OCI-LY7 (cell line): ENCODE results near the gene SRCIN1. TPM values are rescaled to one million over a fixed set of nuclear protein-coding genes. Genes with fewer than 3 reads are reported as not detected.

Experiments
- BruUV-seq: library from RNA; stranded (reverse); fragments of 400-500 nt; replicated peaks from 2 replicates; lab custom pipeline; 2021; lab: Mats Ljungman, UMichigan
- CTCF ChIA-PET: fragments of 300-600 bp; sonication (Branson Sonifier 250); formaldehyde crosslinking; loops from one replicate; lab custom pipeline; 2022; ENCODE audit warnings: antibody characterized with exemption; ENCODE audit not compliant: unreplicated experiment; lab: Charles Lee
- POLR2A ChIA-PET: fragments of 300-600 bp; sonication (Branson Sonifier 250); formaldehyde crosslinking; loops from one replicate; lab custom pipeline; 2022; ENCODE audit warnings: antibody characterized with exemption; lab: Charles Lee
- DNase-seq: peaks from one replicate; pipeline ENCODE4 v3.0.0-alpha.2; 2015; ENCODE audit warnings: low spot score
- H2AFZ ChIP-seq: fragments of 200-600 bp; sonication (generic), shearing (Covaris generic); 2 replicates; pipeline ENCODE4 v1.6.1; 2014; ENCODE audit warnings: mild to moderate bottlenecking, antibody characterized with exemption, low read length, moderate library complexity
- H3K27ac ChIP-seq: fragments of 200-600 bp; sonication (generic); 2 replicates; pipeline ENCODE4 v1.5.1; 2014; ENCODE audit warnings: mixed run types, low read depth, mild to moderate bottlenecking, moderate library complexity, low read length, inconsistent platforms; ENCODE audit not compliant: poor library complexity, severe bottlenecking
- H3K36me3 ChIP-seq: fragments of 200-600 bp; sonication (generic); 2 replicates; pipeline ENCODE4 v1.6.1; 2014; ENCODE audit warnings: mild to moderate bottlenecking, antibody characterized with exemption, low read length, moderate library complexity, mixed read lengths; ENCODE audit not compliant: insufficient read depth
- H3K4me1 ChIP-seq: fragments of 200-600 bp; sonication (generic); 2 replicates; pipeline ENCODE4 v1.5.1; 2014; ENCODE audit warnings: mild to moderate bottlenecking, low read length; ENCODE audit not compliant: insufficient read depth, poor library complexity, severe bottlenecking
- H3K4me2 ChIP-seq: fragments of 200-600 bp; sonication (generic); 2 replicates; pipeline ENCODE4 v1.6.1; 2014; ENCODE audit warnings: mild to moderate bottlenecking, low read length
- H3K4me3 ChIP-seq: fragments of 200-600 bp; sonication (generic); 2 replicates; pipeline ENCODE4 v1.5.1; 2014; ENCODE audit warnings: mild to moderate bottlenecking, low read depth, low read length; ENCODE audit not compliant: poor library complexity, severe bottlenecking
- H3K79me2 ChIP-seq: fragments of 200-600 bp; sonication (generic); 2 replicates; pipeline ENCODE4 v1.6.1; 2016; ENCODE audit warnings: low read depth, mild to moderate bottlenecking, low read length, moderate library complexity, mixed read lengths; ENCODE audit not compliant: insufficient read depth
- H3K9me2 ChIP-seq: fragments of 200-600 bp; sonication (generic); 2 replicates; pipeline ENCODE4 v1.6.1; 2016; ENCODE audit warnings: mild to moderate bottlenecking, low read length, mixed read lengths; ENCODE audit not compliant: insufficient read depth
- H3K9me3 ChIP-seq: fragments of 200-600 bp; sonication (generic); 2 replicates; pipeline ENCODE4 v1.6.1; 2014; ENCODE audit warnings: mild to moderate bottlenecking, mixed run types, low read length, mixed read lengths
- H4K20me1 ChIP-seq: fragments of 200-600 bp; sonication (generic); 2 replicates; pipeline ENCODE4 v1.6.1; 2014; ENCODE audit warnings: mild to moderate bottlenecking, antibody characterized with exemption, low read length, moderate library complexity, mixed read lengths; ENCODE audit not compliant: insufficient read depth
- EZH2phosphoT487 ChIP-seq: fragments of 200-600 bp; sonication (generic); IDR thresholded peaks from 2 replicates; pipeline ENCODE4 v1.6.1; 2018; ENCODE audit warnings: low read depth, borderline replicate concordance, mild to moderate bottlenecking, mixed run types, antibody characterized with exemption, low read length, moderate library complexity, mixed read lengths
- intact Hi-C: fragments of 100-400 bp; cut with micrococcal nuclease; formaldehyde crosslinking; loops from one replicate; pipeline ENCODE4 v1.10.0; 2022; ENCODE audit not compliant: unreplicated experiment
- total RNA-seq, 2 experiments: library from RNA; depleted of rRNA in 1 of 2; stranded (reverse); fragments of >200 nt in 1 of 2; shearing (Covaris generic) in 1 of 2; gene quantifications; 2 replicates each; pipeline ENCODE4 v1.2.3, GENCODE V29; 2014 to 2022
- TF ChIP-seq, protein P1 (sequence below): fragments of 200-600 bp; sonication (generic); conservative IDR thresholded peaks from 2 replicates; pipeline ENCODE4 v1.5.1; 2014; ENCODE audit warnings: mild to moderate bottlenecking, antibody characterized with exemption, low read length, moderate library complexity, mixed read lengths

The SRCIN1 gene
- total RNA-seq, 2 experiments from 2014 or later = 1.5 to 4.6 TPM

GRCh38 chr17:38587947-38588787 is 17.6 kb downstream of the SRCIN1 start:
- no peaks in the 10 kb centered on the region for H3K9me2 ChIP-seq
- TF ChIP-seq EZH2phosphoT487 = no peak
- TF ChIP-seq, protein P1, sequence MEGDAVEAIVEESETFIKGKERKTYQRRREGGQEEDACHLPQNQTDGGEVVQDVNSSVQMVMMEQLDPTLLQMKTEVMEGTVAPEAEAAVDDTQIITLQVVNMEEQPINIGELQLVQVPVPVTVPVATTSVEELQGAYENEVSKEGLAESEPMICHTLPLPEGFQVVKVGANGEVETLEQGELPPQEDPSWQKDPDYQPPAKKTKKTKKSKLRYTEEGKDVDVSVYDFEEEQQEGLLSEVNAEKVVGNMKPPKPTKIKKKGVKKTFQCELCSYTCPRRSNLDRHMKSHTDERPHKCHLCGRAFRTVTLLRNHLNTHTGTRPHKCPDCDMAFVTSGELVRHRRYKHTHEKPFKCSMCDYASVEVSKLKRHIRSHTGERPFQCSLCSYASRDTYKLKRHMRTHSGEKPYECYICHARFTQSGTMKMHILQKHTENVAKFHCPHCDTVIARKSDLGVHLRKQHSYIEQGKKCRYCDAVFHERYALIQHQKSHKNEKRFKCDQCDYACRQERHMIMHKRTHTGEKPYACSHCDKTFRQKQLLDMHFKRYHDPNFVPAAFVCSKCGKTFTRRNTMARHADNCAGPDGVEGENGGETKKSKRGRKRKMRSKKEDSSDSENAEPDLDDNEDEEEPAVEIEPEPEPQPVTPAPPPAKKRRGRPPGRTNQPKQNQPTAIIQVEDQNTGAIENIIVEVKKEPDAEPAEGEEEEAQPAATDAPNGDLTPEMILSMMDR = no peak
- ChIA-PET POLR2A (no interaction called here), CTCF (no interaction called here)
- H3K79me2 ChIP-seq = no peaks in the 10 kb centered on the region
- no TSS peak for BruUV-seq
- intact Hi-C loops = no loop called here
- H3K36me3 ChIP-seq = no peaks in the 10 kb centered on the region
- H2AFZ ChIP-seq = no peak overlapping the region
- H3K9me3 ChIP-seq = no peaks in the 10 kb centered on the region
- DNase-seq = peak; percentile 34
- no peak overlapping the region for H3K4me2 ChIP-seq
- H3K27ac ChIP-seq = no peak overlapping the region
- peaks cover 49% of the 10 kb centered on the region for H3K4me1 ChIP-seq
- no peaks in the 10 kb centered on the region for H4K20me1 ChIP-seq
- H3K4me3 ChIP-seq = no peak overlapping the region

- TF ChIP-seq, protein P1 = no peak
- TF ChIP-seq EZH2phosphoT487 = no peak
- no TSS peak for BruUV-seq
- H3K4me1 ChIP-seq = peaks cover 40% of the 10 kb centered on the region
- H3K27ac ChIP-seq = no peak overlapping the region
- DNase-seq = no peak
- H4K20me1 ChIP-seq = no peaks in the 10 kb centered on the region
- intact Hi-C loops = no loop called here
- ChIA-PET CTCF (no interaction called here), POLR2A (no interaction called here)
- H3K4me2 ChIP-seq = no peak overlapping the region
- no peak overlapping the region for H3K4me3 ChIP-seq
- H3K36me3 ChIP-seq = no peaks in the 10 kb centered on the region
- H3K79me2 ChIP-seq = no peaks in the 10 kb centered on the region
- no peaks in the 10 kb centered on the region for H3K9me3 ChIP-seq
- no peak overlapping the region for H2AFZ ChIP-seq
- H3K9me2 ChIP-seq = no peaks in the 10 kb centered on the region
Observed at GRCh38 chr17:38587203-38587602, 18.5 kb downstream of the SRCIN1 start.

- ChIA-PET CTCF (no interaction called here), POLR2A (interaction anchor here (1.2 kb wide), 1 partner anchor 10 kb away, joined by 6 read pairs; no protein-coding TSS in a partner anchor)
- TF ChIP-seq EZH2phosphoT487 = no peak
Observed at GRCh38 chr17:38586788-38587187, 19.0 kb downstream of the SRCIN1 start.

More at GRCh38 chr17:38586788-38587187, 19.0 kb downstream of the SRCIN1 start:
- Histone ChIP-seq H3K4me3 (no peak overlapping the region), H3K4me1 (peaks cover 36% of the 10 kb centered on the region), H3K4me2 (no peak overlapping the region), H3K79me2 (no peaks in the 10 kb centered on the region), H3K9me3 (no peaks in the 10 kb centered on the region), H3K9me2 (no peaks in the 10 kb centered on the region), H3K36me3 (no peaks in the 10 kb centered on the region), H4K20me1 (no peaks in the 10 kb centered on the region), H2AFZ (no peak overlapping the region), H3K27ac (no peak overlapping the region)
- no TSS peak for BruUV-seq
- DNase-seq = no peak
- intact Hi-C loops = no loop called here
